ENCODE results near the gene SECISBP2L. TPM values are rescaled to one million over a fixed set of nuclear protein-coding genes. Genes with fewer than 3 reads are reported as not detected.

The SECISBP2L gene
- polyA plus RNA-seq, 1 donor (not counting 4 experiments of a cell fraction or from before 2014, with no cell fraction given) = 15.4 TPM

DNA sequence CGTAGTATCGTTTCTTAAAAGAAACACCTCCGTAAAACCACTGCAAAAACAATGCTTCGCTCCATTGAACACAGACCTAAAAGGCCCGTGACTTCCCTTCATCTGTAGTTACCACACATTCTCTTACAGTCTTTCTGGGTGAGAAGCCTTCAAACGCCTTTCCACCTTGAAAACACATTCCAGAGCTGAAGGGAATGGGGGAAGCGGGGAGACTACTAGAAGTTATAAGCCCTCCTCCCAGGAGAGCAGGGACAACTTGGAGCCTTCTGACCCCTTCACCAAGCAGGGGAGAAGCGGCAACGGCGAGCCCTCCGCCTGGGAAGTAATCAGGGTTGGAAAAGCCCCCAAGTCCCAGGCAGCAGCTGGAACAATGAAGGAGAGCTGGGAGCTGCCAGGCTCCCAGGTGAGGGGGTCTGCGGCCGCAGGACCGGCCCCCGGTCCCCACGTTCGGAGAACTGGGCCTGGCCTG, 461 bp downstream of the SECISBP2L start:
- H2AFZ ChIP-seq (ENCODE audit: control insufficient read depth, low read length) = peak overlapping the region; percentile 99

GRCh38 chr15:49044766-49045606, 1.3 kb downstream of the SECISBP2L start:
- Histone ChIP-seq H3K36me3 (ENCODE audit: control insufficient read depth in 2 of 2, extremely low read depth in 1 of 2, insufficient read depth in 2 of 2, low read length in 2 of 2) (no peaks in the 10 kb centered on the region), H3K4me1 (ENCODE audit: control insufficient read depth, extremely low read depth, insufficient read depth, low read length) (peaks cover 9% of the 10 kb centered on the region), H3K9me1 (ENCODE audit: control insufficient read depth, extremely low read depth, insufficient read depth, low read length) (no peaks in the 10 kb centered on the region), H4K20me1 (ENCODE audit: control insufficient read depth, extremely low read depth, insufficient read depth, low read length) (no peaks in the 10 kb centered on the region), H3K79me2 (ENCODE audit: control insufficient read depth, insufficient read depth, low read length) (peaks cover 50% of the 10 kb centered on the region), H3K4me2 (ENCODE audit: control insufficient read depth, extremely low read depth, insufficient read depth, low read depth, low read length) (peak overlapping the region; percentile 79), H3K4me3 (ENCODE audit: control insufficient read depth in 2 of 3, extremely low read depth in 1 of 3, insufficient read depth in 2 of 3, low read depth in 1 of 3, low read length in 3 of 3) (peak overlapping the region; percentile 94 to 99 (median 95)), H3K27me3 (ENCODE audit: control insufficient read depth, extremely low read depth, insufficient read depth, low read length) (no peaks in the 10 kb centered on the region), H3K9ac (ENCODE audit: control insufficient read depth, extremely low read depth, insufficient read depth, low read length) (peak overlapping the region; percentile 88), H2AFZ (ENCODE audit: control insufficient read depth, low read length) (no peak overlapping the region), H3K27ac (ENCODE audit: control insufficient read depth, insufficient read depth, low read length) (peak overlapping the region; percentile 79), H3K9me3 (ENCODE audit: control insufficient read depth, low read depth, low read length) (no peaks in the 10 kb centered on the region)
- dilution Hi-C loops (cut with MboI; ENCODE audit: extremely low pct_ligation_motif_present, low sequenced_read_pairs) = loop anchor here (25.0 kb wide), 1 partner anchor 92 kb away; no protein-coding TSS in a partner anchor
- TF ChIP-seq, protein P1, sequence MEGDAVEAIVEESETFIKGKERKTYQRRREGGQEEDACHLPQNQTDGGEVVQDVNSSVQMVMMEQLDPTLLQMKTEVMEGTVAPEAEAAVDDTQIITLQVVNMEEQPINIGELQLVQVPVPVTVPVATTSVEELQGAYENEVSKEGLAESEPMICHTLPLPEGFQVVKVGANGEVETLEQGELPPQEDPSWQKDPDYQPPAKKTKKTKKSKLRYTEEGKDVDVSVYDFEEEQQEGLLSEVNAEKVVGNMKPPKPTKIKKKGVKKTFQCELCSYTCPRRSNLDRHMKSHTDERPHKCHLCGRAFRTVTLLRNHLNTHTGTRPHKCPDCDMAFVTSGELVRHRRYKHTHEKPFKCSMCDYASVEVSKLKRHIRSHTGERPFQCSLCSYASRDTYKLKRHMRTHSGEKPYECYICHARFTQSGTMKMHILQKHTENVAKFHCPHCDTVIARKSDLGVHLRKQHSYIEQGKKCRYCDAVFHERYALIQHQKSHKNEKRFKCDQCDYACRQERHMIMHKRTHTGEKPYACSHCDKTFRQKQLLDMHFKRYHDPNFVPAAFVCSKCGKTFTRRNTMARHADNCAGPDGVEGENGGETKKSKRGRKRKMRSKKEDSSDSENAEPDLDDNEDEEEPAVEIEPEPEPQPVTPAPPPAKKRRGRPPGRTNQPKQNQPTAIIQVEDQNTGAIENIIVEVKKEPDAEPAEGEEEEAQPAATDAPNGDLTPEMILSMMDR (optimal IDR thresholded peaks at IDR 0.05 in 1 of 3, IDR thresholded peaks at IDR 0.05 in 1 of 3, conservative IDR thresholded peaks at IDR 0.05 in 1 of 3; ENCODE audit: extremely low read depth in 1 of 3, insufficient read depth in 2 of 3, low read length in 3 of 3) = no peak
- TF ChIP-seq EZH2 (IDR thresholded peaks at IDR 0.05; ENCODE audit: low read length) = no peak
- DNase-seq (ENCODE audit: low read depth, low spot score) = no peak
- no peak for FAIRE-seq

More for the DNA sequence above, 461 bp downstream of the SECISBP2L start:
- no peak for DNase-seq (ENCODE audit: low read depth, low spot score)
- no peaks in the 10 kb centered on the region for H4K20me1 ChIP-seq (ENCODE audit: control insufficient read depth, extremely low read depth, insufficient read depth, low read length)
- H3K4me3 ChIP-seq (ENCODE audit: control insufficient read depth in 2 of 3, extremely low read depth in 1 of 3, insufficient read depth in 2 of 3, low read depth in 1 of 3, low read length in 3 of 3) = peak overlapping the region; percentile 94 to 99 (median 95)
- peak overlapping the region; percentile 88 for H3K9ac ChIP-seq (ENCODE audit: control insufficient read depth, extremely low read depth, insufficient read depth, low read length)
- H3K9me3 ChIP-seq (ENCODE audit: control insufficient read depth, low read depth, low read length) = no peaks in the 10 kb centered on the region
- H3K79me2 ChIP-seq (ENCODE audit: control insufficient read depth, insufficient read depth, low read length) = peaks cover 47% of the 10 kb centered on the region
- dilution Hi-C loops (cut with MboI; ENCODE audit: extremely low pct_ligation_motif_present, low sequenced_read_pairs) = loop anchor here (25.0 kb wide), 1 partner anchor 92 kb away; no protein-coding TSS in a partner anchor
- no peaks in the 10 kb centered on the region for H3K36me3 ChIP-seq (ENCODE audit: control insufficient read depth in 2 of 2, extremely low read depth in 1 of 2, insufficient read depth in 2 of 2, low read length in 2 of 2)
- H3K27me3 ChIP-seq (ENCODE audit: control insufficient read depth, extremely low read depth, insufficient read depth, low read length) = no peaks in the 10 kb centered on the region
- peak overlapping the region; percentile 79 for H3K4me2 ChIP-seq (ENCODE audit: control insufficient read depth, extremely low read depth, insufficient read depth, low read depth, low read length)
- H3K27ac ChIP-seq (ENCODE audit: control insufficient read depth, insufficient read depth, low read length) = peak overlapping the region; percentile 79
- H3K4me1 ChIP-seq (ENCODE audit: control insufficient read depth, extremely low read depth, insufficient read depth, low read length) = peaks cover 9% of the 10 kb centered on the region
- no peaks in the 10 kb centered on the region for H3K9me1 ChIP-seq (ENCODE audit: control insufficient read depth, extremely low read depth, insufficient read depth, low read length)
- FAIRE-seq = no peak
- TF ChIP-seq EZH2 (IDR thresholded peaks at IDR 0.05; ENCODE audit: low read length) = no peak
- TF ChIP-seq, protein P1 (optimal IDR thresholded peaks at IDR 0.05 in 1 of 3, IDR thresholded peaks at IDR 0.05 in 1 of 3, conservative IDR thresholded peaks at IDR 0.05 in 1 of 3; ENCODE audit: extremely low read depth in 1 of 3, insufficient read depth in 2 of 3, low read length in 3 of 3) = no peak

Measured in keratinocyte (primary cell).